Measurements from ENCODE around the gene PLTP. TPM values are rescaled to one million over a fixed set of nuclear protein-coding genes. Genes with fewer than 3 reads are reported as not detected.
A peak's percentile ranks its signal among the peaks of the same experiment; 100 is the strongest.

Gene PLTP
- total RNA-seq, 4 donors from 2014 or later, result 74.7 to 713 (median 134) TPM

DNA sequence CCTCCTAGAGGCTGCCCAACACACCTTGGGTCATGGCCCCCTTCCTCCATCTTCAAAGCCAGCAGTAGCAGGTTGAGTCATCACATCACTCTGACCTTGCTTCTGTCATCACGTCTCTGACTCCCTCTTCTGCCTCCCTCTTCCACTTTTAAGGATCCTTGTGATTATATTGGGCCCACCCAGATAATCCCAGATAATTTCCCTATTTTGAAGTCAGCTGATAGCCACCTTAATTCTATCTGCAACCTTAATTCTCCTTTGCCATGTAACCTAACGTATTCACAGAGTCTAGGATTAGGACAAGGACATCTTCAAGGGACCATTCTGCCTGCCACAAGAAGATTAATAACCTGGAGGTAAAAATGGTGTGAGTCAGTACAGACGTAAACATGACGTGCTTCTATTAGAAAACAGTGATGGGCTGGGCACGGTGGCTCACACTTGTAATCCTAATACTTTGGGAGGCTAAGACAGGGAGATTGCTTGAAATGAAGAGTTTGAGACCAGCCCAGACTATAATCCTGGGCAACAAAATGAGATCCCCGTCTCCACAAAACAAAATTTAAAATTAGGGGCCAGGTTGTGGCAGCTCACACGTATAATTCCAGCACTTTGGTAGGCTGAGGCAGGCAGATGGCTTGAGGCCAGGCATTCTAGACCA lies 51.3 kb downstream of the PLTP start:
- H3K9me3 ChIP-seq, result no peaks in the 10 kb centered on the region
- H3K27ac ChIP-seq, result no peak overlapping the region
- TF ChIP-seq POLR2A (IDR thresholded peaks at IDR 0.05) (no peak), EP300 (IDR thresholded peaks at IDR 0.05) (no peak)
- TF ChIP-seq, protein P1, sequence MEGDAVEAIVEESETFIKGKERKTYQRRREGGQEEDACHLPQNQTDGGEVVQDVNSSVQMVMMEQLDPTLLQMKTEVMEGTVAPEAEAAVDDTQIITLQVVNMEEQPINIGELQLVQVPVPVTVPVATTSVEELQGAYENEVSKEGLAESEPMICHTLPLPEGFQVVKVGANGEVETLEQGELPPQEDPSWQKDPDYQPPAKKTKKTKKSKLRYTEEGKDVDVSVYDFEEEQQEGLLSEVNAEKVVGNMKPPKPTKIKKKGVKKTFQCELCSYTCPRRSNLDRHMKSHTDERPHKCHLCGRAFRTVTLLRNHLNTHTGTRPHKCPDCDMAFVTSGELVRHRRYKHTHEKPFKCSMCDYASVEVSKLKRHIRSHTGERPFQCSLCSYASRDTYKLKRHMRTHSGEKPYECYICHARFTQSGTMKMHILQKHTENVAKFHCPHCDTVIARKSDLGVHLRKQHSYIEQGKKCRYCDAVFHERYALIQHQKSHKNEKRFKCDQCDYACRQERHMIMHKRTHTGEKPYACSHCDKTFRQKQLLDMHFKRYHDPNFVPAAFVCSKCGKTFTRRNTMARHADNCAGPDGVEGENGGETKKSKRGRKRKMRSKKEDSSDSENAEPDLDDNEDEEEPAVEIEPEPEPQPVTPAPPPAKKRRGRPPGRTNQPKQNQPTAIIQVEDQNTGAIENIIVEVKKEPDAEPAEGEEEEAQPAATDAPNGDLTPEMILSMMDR (IDR thresholded peaks at IDR 0.05), result no peak
- no peaks in the 10 kb centered on the region for H3K27me3 ChIP-seq
- peaks cover 0 to 4% (median 0%) of the 10 kb centered on the region in 3 donors for H3K36me3 ChIP-seq
- WGBS, 2 donors, result 59 to 60% methylated on average over 7 of the region's 7 CpGs
- H3K4me3 ChIP-seq, result no peak overlapping the region
- peaks cover 0 to 27% (median 15%) of the 10 kb centered on the region in 4 donors for H3K4me1 ChIP-seq
- DNase-seq (ENCODE audit: low spot score in 2 of 2), result no peak

DNA sequence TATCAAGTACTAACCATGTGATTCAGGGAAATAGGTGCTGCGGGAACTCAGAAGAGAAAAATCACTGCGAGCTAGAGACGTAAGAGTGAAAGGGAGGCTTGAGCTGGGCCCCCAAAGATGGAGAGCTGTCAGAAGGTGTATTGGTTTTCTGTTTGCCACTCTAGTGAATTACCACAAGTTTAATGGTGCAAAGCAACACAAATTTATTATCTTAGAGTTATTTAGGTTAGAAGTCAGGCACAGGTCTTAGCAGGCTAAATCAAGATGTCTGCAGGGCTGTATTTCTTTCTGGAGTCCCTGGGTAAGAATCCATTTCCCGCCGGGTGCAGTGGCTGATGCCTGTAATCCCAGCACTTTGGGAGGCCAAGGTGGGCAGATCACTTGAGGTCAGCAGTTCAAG lies 52.0 kb downstream of the PLTP start:
- TF ChIP-seq, protein P1 (IDR thresholded peaks at IDR 0.05), result no peak
- no peak for TF ChIP-seq EP300 (IDR thresholded peaks at IDR 0.05)
- no peak for TF ChIP-seq POLR2A (IDR thresholded peaks at IDR 0.05)
- WGBS, 2 donors, result 93 to 94% methylated on average over 5 of the region's 5 CpGs
- Histone ChIP-seq H3K27me3 (no peaks in the 10 kb centered on the region), H3K4me1 (peaks cover 0 to 35% (median 20%) of the 10 kb centered on the region in 4 donors), H3K36me3 (peaks cover 0 to 6% (median 0%) of the 10 kb centered on the region in 3 donors), H3K9me3 (no peaks in the 10 kb centered on the region), H3K4me3 (no peak overlapping the region), H3K27ac (no peak overlapping the region)
- DNase-seq (ENCODE audit: low spot score in 2 of 2), result no peak

DNA sequence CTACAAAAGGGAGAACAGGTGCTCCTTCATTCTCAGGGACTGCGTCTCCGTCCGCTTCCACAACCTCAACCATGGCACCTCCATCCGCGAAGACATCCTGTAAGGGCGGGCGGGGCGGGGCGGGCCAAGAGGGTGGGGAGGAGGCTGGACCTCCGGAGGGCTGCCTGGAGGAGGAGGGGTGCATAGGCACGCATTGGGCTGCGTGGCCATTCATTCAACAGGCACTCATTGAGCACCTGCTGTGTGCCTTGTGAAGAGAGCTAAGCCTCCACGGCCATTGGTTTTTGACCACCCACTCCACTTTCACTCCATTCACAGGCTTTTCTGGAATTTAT lies 54.1 kb downstream of the PLTP start:
- TF ChIP-seq EP300 (IDR thresholded peaks at IDR 0.05), result no peak
- TF ChIP-seq, protein P1 (IDR thresholded peaks at IDR 0.05), result no peak
- no peak for TF ChIP-seq POLR2A (IDR thresholded peaks at IDR 0.05)
- no peak for DNase-seq (ENCODE audit: low spot score in 2 of 2)
- 4 to 6% methylated on average over 9 to 12 of the region's 13 CpGs for WGBS, 2 donors
- Histone ChIP-seq H3K4me1 (peaks cover 0 to 51% (median 23%) of the 10 kb centered on the region in 4 donors), H3K27ac (peak overlapping the region in 3 of 4 donors; percentile 81 to 87 (median 83)), H3K4me3 (peak overlapping the region; percentile 66 to 99 (median 88)), H3K36me3 (peaks cover 0 to 24% (median 0%) of the 10 kb centered on the region in 3 donors), H3K9me3 (no peaks in the 10 kb centered on the region), H3K27me3 (no peaks in the 10 kb centered on the region)

DNA sequence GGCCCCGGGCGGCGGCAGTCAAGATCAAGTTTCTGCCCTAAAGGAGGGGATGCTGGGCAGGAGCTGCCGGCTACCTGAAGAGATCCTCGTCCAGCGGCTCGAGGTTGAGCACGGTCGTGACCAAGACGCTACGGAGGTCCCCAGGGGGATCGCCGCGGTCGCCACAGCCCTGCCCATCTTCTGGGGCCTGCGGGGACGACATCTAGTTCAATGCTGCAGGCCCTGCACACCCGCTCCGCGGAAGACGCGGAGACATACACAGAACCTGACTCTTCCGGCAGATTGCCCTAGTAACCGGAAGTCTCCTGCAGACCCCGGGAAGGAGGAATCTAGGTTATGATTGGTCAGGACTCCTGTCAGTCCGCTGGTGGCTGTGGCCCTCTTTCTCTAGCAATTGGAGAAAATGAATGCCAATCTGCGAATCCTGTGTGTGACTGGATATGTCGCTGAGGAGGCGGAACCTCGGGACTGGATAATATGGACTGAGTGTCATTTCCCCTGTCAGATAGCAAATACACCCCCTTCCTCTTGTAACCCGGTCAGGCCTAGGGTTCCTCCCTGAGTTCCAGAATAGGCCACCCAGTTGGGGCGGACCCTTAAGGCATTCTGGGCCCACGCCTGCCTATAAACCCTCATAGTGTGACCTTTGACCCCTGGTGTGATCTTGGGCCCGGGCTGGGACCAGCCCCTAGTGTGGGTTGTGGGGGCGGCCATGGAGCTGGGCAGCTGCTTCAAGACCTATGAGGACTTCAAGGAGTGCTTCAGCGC lies 54.7 kb downstream of the PLTP start, which contains the start of the genes ACOT8 and ZSWIM3:
TSS of gene ACOT8 (minus strand) at position 279 of the 768 bp plus-strand sequence. CDS start at position 202, 77 bp downstream.
TSS of gene ZSWIM3 (plus strand) at position 501 of the 768 bp plus-strand sequence. CDS start at position 713, 212 bp downstream.
- Histone ChIP-seq H3K36me3 (peaks cover 0 to 29% (median 0%) of the 10 kb centered on the region in 3 donors), H3K4me3 (peak within 1 kb of the TSS; percentile 66 to 99 (median 88)), H3K27ac (peak within 1 kb of the TSS; percentile 37 to 87 (median 82)), H3K27me3 (no peaks in the 10 kb centered on the region), H3K4me1 (peaks cover 0 to 51% (median 23%) of the 10 kb centered on the region in 4 donors), H3K9me3 (no peaks in the 10 kb centered on the region)
- 0% methylated on average over 23 to 35 of the region's 36 CpGs for WGBS, 2 donors
- TF ChIP-seq, protein P1 (IDR thresholded peaks at IDR 0.05), result peak in 1 of 5 experiments; percentile 29
- TF ChIP-seq POLR2A (IDR thresholded peaks at IDR 0.05) (peak; percentile 36 to 79), EP300 (IDR thresholded peaks at IDR 0.05) (peak in 1 of 2 donors; percentile 80)
- DNase-seq (ENCODE audit: low spot score in 2 of 2), result peak; percentile 91 to 100
